ENCODE measurements around the gene SH3D21. TPM values are rescaled to one million over a fixed set of nuclear protein-coding genes. Genes with fewer than 3 reads are reported as not detected.

SH3D21 gene
- total RNA-seq, 2 donors from 2014 or later = 8.1 to 10.6 TPM

DNA sequence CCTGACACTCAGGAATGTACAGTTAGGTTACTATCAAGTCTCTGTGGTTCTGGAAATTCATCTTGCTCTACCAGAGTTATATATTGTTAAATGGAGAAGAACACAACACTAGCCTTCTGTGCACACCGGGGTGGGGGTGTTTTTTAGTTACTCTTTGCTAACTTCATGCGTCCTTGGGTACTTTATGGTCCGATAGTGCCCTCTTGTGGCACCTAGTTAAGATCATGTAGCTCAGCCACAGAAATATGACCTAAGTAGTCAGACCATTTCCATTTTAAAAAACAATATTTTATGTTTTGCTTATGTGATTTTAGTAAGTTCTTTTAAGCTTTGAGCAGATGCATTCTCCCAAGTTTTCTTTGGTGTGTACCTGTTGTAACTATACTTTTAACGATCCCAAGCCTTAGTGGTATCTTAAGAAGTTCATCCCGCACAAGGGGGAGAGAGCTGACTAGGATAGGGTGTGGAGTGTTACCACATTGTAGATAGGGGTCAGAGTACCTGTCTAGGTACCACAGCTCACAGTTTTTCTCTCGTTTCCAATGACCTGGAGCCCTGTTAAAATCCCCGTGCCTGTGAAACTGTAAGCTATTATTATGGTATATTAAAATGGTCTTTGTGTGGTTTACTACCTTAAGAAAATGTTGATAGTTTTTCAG lies 20.6 kb upstream of the SH3D21 start:
- no peaks in the 10 kb centered on the region for H3K9me3 ChIP-seq
- 41% methylated on average over 7 of the region's 7 CpGs for WGBS
- peaks cover 7% of the 10 kb centered on the region for H3K4me1 ChIP-seq (replicated peaks)
- H3K27me3 ChIP-seq (replicated peaks; ENCODE audit: insufficient read depth) = no peaks in the 10 kb centered on the region
- no peak overlapping the region for H3K4me3 ChIP-seq
- intact Hi-C loops (cut with DNase I) = loop anchor here (2.0 to 10.0 kb wide), 3 partner anchors 101 to 185 kb away; no protein-coding TSS in a partner anchor
- DNase-seq (ENCODE audit: low spot score) = peak; percentile 90
- H3K36me3 ChIP-seq = peaks cover 11 to 16% of the 10 kb centered on the region in 2 donors
- TF ChIP-seq, protein P1, sequence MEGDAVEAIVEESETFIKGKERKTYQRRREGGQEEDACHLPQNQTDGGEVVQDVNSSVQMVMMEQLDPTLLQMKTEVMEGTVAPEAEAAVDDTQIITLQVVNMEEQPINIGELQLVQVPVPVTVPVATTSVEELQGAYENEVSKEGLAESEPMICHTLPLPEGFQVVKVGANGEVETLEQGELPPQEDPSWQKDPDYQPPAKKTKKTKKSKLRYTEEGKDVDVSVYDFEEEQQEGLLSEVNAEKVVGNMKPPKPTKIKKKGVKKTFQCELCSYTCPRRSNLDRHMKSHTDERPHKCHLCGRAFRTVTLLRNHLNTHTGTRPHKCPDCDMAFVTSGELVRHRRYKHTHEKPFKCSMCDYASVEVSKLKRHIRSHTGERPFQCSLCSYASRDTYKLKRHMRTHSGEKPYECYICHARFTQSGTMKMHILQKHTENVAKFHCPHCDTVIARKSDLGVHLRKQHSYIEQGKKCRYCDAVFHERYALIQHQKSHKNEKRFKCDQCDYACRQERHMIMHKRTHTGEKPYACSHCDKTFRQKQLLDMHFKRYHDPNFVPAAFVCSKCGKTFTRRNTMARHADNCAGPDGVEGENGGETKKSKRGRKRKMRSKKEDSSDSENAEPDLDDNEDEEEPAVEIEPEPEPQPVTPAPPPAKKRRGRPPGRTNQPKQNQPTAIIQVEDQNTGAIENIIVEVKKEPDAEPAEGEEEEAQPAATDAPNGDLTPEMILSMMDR (IDR thresholded peaks at IDR 0.05) = peak; percentile 58 to 91 (median 82)
- peak; percentile 82 for TF ChIP-seq POLR2AphosphoS5 (IDR thresholded peaks at IDR 0.05)
- no peak for TF ChIP-seq POLR2A (IDR thresholded peaks at IDR 0.05)
- peak overlapping the region; percentile 66 to 72 for H3K27ac ChIP-seq

DNA sequence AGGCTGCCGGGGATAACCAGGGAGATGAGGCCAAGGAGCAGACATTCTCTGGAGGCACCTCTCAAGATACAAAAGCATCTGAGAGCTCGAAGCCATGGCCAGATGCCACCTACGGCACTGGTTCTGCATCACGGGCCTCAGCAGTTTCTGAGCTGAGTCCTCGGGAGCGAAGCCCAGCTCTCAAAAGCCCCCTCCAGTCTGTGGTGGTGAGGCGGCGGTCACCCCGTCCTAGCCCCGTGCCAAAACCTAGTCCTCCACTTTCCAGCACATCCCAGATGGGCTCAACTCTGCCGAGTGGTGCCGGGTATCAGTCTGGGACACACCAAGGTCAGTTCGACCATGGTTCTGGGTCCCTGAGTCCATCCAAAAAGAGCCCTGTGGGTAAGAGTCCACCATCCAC lies 19.4 kb upstream of the SH3D21 start:
- DNase-seq (ENCODE audit: low spot score) = no peak
- H3K4me3 ChIP-seq = no peak overlapping the region
- peaks cover 7% of the 10 kb centered on the region for H3K4me1 ChIP-seq (replicated peaks)
- no peaks in the 10 kb centered on the region for H3K27me3 ChIP-seq (replicated peaks; ENCODE audit: insufficient read depth)
- H3K27ac ChIP-seq = peak overlapping the region in 1 of 2 donors; percentile 72
- intact Hi-C loops (cut with DNase I) = loop anchor here (10.0 kb wide), 1 partner anchor 102 kb away; no protein-coding TSS in a partner anchor
- H3K36me3 ChIP-seq = peaks cover 11 to 16% of the 10 kb centered on the region in 2 donors
- no peak for TF ChIP-seq POLR2A (IDR thresholded peaks at IDR 0.05)
- TF ChIP-seq, protein P1 (IDR thresholded peaks at IDR 0.05) = no peak
- TF ChIP-seq POLR2AphosphoS5 (IDR thresholded peaks at IDR 0.05) = no peak
- H3K9me3 ChIP-seq = no peaks in the 10 kb centered on the region
- WGBS = 90% methylated on average over 13 of the region's 13 CpGs

DNA sequence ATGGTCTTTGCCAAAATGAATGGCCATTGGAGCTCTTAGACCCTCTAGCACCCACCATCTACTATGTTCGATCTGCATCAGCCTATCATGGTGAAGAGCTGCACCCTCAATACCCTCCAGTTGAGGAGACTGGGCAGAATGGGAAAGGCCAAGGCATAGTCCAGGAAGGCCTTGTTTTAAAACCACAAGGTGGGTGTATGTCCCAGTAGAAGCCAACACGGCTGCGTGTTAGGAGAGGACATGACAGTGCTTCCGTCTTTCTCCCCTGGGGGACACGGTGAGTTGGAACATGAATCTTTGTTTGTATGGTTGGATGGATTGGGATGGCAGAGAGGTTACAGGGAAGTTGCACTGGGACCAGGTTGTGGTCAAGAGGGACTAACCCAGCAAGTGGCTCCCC lies 18.6 kb upstream of the SH3D21 start:
- WGBS = 82% methylated on average over 5 of the region's 5 CpGs
- Histone ChIP-seq H3K36me3 (peaks cover 11 to 16% of the 10 kb centered on the region in 2 donors), H3K27ac (peak overlapping the region; percentile 9 to 72), H3K4me3 (no peak overlapping the region), H3K4me1 (replicated peaks) (peaks cover 7% of the 10 kb centered on the region), H3K27me3 (replicated peaks; ENCODE audit: insufficient read depth) (no peaks in the 10 kb centered on the region), H3K9me3 (no peaks in the 10 kb centered on the region)
- intact Hi-C loops (cut with DNase I) = loop anchor here (10.0 kb wide), 1 partner anchor 103 kb away; no protein-coding TSS in a partner anchor
- DNase-seq (ENCODE audit: low spot score) = no peak
- TF ChIP-seq POLR2AphosphoS5 (IDR thresholded peaks at IDR 0.05) (no peak), POLR2A (IDR thresholded peaks at IDR 0.05) (no peak)
- TF ChIP-seq, protein P1 (IDR thresholded peaks at IDR 0.05) = no peak

DNA sequence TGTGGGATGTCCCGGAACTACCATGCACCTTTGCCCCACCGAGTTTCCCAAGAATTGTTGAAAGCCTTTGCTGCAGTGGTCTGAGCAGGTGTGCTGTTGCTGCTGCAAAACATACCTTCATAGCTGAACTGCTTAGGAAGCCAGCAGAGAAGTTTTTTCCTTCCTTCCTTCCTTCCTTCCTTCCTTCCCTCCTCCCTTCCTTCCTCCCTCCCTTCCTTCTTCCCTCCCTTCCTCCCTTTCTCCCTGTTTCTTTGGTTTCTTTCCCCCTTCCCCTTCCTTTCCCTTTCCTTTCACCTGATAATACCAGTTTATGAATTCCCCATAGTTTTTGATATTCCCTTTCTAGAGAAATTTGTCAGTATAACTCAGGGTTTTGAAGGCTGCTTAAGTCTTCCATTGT lies 10.8 kb upstream of the SH3D21 start:
- Histone ChIP-seq H3K4me1 (replicated peaks) (peaks cover 17% of the 10 kb centered on the region), H3K27me3 (replicated peaks; ENCODE audit: insufficient read depth) (no peaks in the 10 kb centered on the region), H3K9me3 (no peaks in the 10 kb centered on the region), H3K36me3 (peaks cover 0 to 3% of the 10 kb centered on the region in 2 donors), H3K27ac (peak overlapping the region; percentile 80 to 87), H3K4me3 (no peak overlapping the region)
- WGBS = 90% methylated on average over 2 of the region's 2 CpGs
- no peak for DNase-seq (ENCODE audit: low spot score)
- intact Hi-C loops (cut with DNase I) = no loop called here
- no peak for TF ChIP-seq POLR2AphosphoS5 (IDR thresholded peaks at IDR 0.05)
- TF ChIP-seq, protein P1 (IDR thresholded peaks at IDR 0.05) = no peak
- no peak for TF ChIP-seq POLR2A (IDR thresholded peaks at IDR 0.05)

DNA sequence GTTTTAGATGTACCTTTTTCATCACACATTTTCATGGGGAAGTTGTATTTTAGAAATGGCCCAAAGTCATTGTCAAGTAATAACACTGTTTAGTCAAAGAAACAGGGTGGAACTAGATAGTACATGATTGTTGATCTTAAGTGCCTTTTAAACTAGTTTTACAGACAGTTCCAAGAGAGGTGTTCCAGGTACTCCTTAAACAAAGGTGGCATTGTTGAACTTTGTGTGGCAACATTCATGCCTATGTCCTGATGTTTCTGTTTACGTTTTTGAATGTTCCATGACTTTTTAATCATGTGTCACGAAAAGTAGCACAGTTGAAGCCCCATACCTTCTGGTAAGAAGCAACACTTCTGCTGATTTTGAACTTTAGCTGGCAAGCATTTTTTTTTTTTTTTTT lies 9.1 kb upstream of the SH3D21 start:
- peaks cover 8 to 13% of the 10 kb centered on the region in 2 donors for H3K36me3 ChIP-seq
- TF ChIP-seq POLR2A (IDR thresholded peaks at IDR 0.05) = no peak
- TF ChIP-seq POLR2AphosphoS5 (IDR thresholded peaks at IDR 0.05) = peak; percentile 99
- TF ChIP-seq, protein P1 (IDR thresholded peaks at IDR 0.05) = no peak
- peak; percentile 78 for DNase-seq (ENCODE audit: low spot score)
- intact Hi-C loops (cut with DNase I) = no loop called here
- H3K4me3 ChIP-seq = no peak overlapping the region
- no peaks in the 10 kb centered on the region for H3K27me3 ChIP-seq (replicated peaks; ENCODE audit: insufficient read depth)
- H3K27ac ChIP-seq = peak overlapping the region; percentile 80 to 87
- H3K9me3 ChIP-seq = no peaks in the 10 kb centered on the region
- H3K4me1 ChIP-seq (replicated peaks) = peaks cover 18% of the 10 kb centered on the region
- 53% methylated on average over 2 of the region's 2 CpGs for WGBS
